Measurements from ENCODE around the gene RGSL1.

The RGSL1 gene

DNA sequence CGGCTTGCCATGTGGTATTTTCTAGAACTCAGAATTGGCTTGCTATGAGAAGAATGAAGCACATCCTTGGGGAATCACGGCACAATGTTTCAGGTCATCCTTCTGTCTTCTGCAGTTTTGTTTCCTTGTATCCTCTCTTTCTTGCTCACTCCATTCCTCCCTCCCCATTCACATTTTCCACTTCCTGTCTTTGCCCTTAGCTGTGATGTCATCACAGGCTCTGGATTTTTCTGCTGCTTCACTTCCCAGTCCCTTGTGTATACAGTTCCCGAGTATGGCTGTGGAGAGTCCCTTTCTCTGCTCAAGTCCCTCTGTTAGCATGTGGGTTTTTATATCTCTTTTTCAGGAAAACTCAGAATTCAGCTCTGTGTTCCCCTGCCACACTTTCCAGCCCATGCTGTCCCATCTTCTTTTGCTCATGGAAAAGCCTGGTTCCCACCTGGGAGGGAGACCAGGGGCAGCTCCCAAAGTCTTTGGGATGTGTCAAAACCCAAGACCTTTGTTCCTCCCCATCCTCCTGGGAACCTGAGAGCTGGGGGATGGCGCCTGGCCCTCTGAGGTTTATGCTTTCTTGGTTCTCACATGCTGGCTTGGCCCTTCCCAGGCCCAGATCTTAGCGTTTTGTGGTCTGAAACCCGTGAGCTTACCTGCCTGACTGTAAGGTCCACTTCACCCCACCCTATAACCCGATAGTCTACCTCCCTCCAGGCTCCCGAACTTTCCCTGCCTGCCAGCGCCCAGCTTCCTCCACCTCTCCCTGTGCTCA lies 159.1 kb downstream of the RGSL1 start:
- DNase-seq (ENCODE audit: extremely low read depth in 1 of 2, low read depth in 1 of 2), result no peak
